DND-41 (cell line): ENCODE data around the gene RNF113A.
A peak's percentile ranks its signal among the peaks of the same experiment; 100 is the strongest.
"Not testable (repeated sequence)": the region's sequence is repeated elsewhere in the genome, so short reads cannot be mapped to it uniquely, and the experiment has no call there.

Source experiments
- ATAC-seq: fragments of 200-7000 bp; cut with Tn5 transposase; 3 replicates; pipeline ENCODE4 v1.9.1; 2021; ENCODE audit warnings: low read depth; ENCODE audit not compliant: insufficient read depth
- DNase-seq: peaks from one replicate; pipeline ENCODE4 v3.0.0-alpha.2; 2020
- H2AFZ ChIP-seq: 2 replicates; pipeline ENCODE4 v1.6.0; 2012; ENCODE audit warnings: low read depth, low read length
- H3K27ac ChIP-seq: 2 replicates; pipeline ENCODE4 v1.5.1; 2012; ENCODE audit warnings: low read length, inconsistent platforms
- H3K27me3 ChIP-seq: fragments of 200-600 bp; sonication (generic); 2 replicates; pipeline ENCODE4 v1.6.0; 2012; ENCODE audit warnings: low read length, mild to moderate bottlenecking, inconsistent platforms; ENCODE audit not compliant: insufficient read depth, poor library complexity
- H3K36me3 ChIP-seq: 2 replicates; pipeline ENCODE4 v1.5.1; 2012; ENCODE audit warnings: low read length, inconsistent platforms; ENCODE audit not compliant: insufficient read depth
- H3K4me1 ChIP-seq: 2 replicates; pipeline ENCODE4 v1.5.1; 2012; ENCODE audit warnings: mild to moderate bottlenecking, low read length; ENCODE audit not compliant: insufficient read depth
- H3K4me2 ChIP-seq: 2 replicates; pipeline ENCODE4 v1.6.0; 2012; ENCODE audit warnings: mild to moderate bottlenecking, moderate library complexity, low read length, inconsistent platforms; ENCODE audit not compliant: insufficient read depth
- H3K4me3 ChIP-seq, 2 experiments: fragments of 200-600 bp in 1 of 2; shearing (Covaris generic) in 1 of 2; 2 replicates each; pipeline ENCODE4 v1.5.1; 2012 to 2016; ENCODE audit warnings: inconsistent platforms in 2 of 2, low read length in 2 of 2, mild to moderate bottlenecking in 2 of 2, low read depth in 1 of 2, moderate library complexity in 1 of 2
- H3K79me2 ChIP-seq: 2 replicates; pipeline ENCODE4 v1.6.0; 2012; ENCODE audit warnings: low read length, inconsistent platforms; ENCODE audit not compliant: insufficient read depth
- H3K9ac ChIP-seq: 2 replicates; pipeline ENCODE4 v1.6.0; 2012; ENCODE audit warnings: low read depth, mild to moderate bottlenecking, inconsistent platforms, low read length, moderate library complexity
- H3K9me3 ChIP-seq: 2 replicates; pipeline ENCODE4 v1.5.1; 2012; ENCODE audit warnings: low read length, moderate library complexity, mild to moderate bottlenecking, inconsistent platforms; ENCODE audit not compliant: insufficient read depth, severe bottlenecking
- H4K20me1 ChIP-seq: 2 replicates; pipeline ENCODE4 v1.6.0; 2012; ENCODE audit warnings: low read length; ENCODE audit not compliant: insufficient read depth
- CTCF ChIP-seq: IDR thresholded peaks from 2 replicates; pipeline ENCODE4 v1.5.1; 2012; ENCODE audit warnings: borderline replicate concordance, low read length, moderate library complexity, mild to moderate bottlenecking; ENCODE audit not compliant: poor library complexity, severe bottlenecking; ENCODE audit errors: extremely low read depth
- EZH2 ChIP-seq: IDR thresholded peaks from 3 replicates; pipeline ENCODE4 v1.6.1; 2012; ENCODE audit warnings: borderline replicate concordance, low read depth, mild to moderate bottlenecking, moderate library complexity, low read length, inconsistent platforms; ENCODE audit not compliant: severe bottlenecking

Gene RNF113A

GRCh38 chrX:119826399-119826959 lies 45.1 kb downstream of the RNF113A start:
- Histone ChIP-seq H3K27me3 (no peaks in the 10 kb centered on the region), H3K9ac (no peak overlapping the region), H3K4me1 (peaks cover 9% of the 10 kb centered on the region), H4K20me1 (no peaks in the 10 kb centered on the region), H3K9me3 (no peaks in the 10 kb centered on the region), H3K27ac (no peak overlapping the region), H3K4me3 (no peak overlapping the region), H3K4me2 (no peak overlapping the region), H2AFZ (no peak overlapping the region), H3K79me2 (no peaks in the 10 kb centered on the region), H3K36me3 (peaks cover 15% of the 10 kb centered on the region)
- ATAC-seq (no peak), DNase-seq (no peak)
- no peak for TF ChIP-seq CTCF
- no peak for TF ChIP-seq EZH2

- H3K27ac ChIP-seq, H3K79me2 ChIP-seq, H3K4me2 ChIP-seq, H3K27me3 ChIP-seq, H3K36me3 ChIP-seq, H3K9ac ChIP-seq, DNase-seq, H3K4me1 ChIP-seq, H3K9me3 ChIP-seq, H2AFZ ChIP-seq, H3K4me3 ChIP-seq, ATAC-seq, H4K20me1 ChIP-seq: not testable (repeated sequence)
These were observed 47.3 kb downstream of the RNF113A start for GRCh38 chrX:119824221-119824620.

- peak overlapping the region; percentile 40; the same call in 1 of the 2 replicates for H3K27ac ChIP-seq
- H3K4me3 ChIP-seq = not testable (repeated sequence)
These were observed 49.8 kb downstream of the RNF113A start for GRCh38 chrX:119821703-119822102.

More at GRCh38 chrX:119821703-119822102, 49.8 kb downstream of the RNF113A start:
- peak overlapping the region; percentile 58 for H2AFZ ChIP-seq
- not testable (repeated sequence) for H3K9ac ChIP-seq, H3K27me3 ChIP-seq, H3K79me2 ChIP-seq, H3K9me3 ChIP-seq, H3K4me1 ChIP-seq, H4K20me1 ChIP-seq, DNase-seq, H3K36me3 ChIP-seq, H3K4me2 ChIP-seq
- peak; percentile 83 for ATAC-seq
